HEK293 (cell line): ENCODE measurements around the gene HPF1.

Experiments
- CTCF ChIP-seq: fragments of 450-650 bp; formaldehyde crosslinking; IDR thresholded peaks from 2 replicates; pipeline ENCODE4 v1.5.1; 2016; ENCODE audit warnings: missing biosample characterization, missing genetic modification characterization
- KLF1 ChIP-seq: fragments of 450-650 bp; formaldehyde crosslinking; IDR thresholded peaks from 2 replicates; pipeline ENCODE4 v1.5.1; 2016; ENCODE audit warnings: missing biosample characterization, missing genetic modification characterization
- ZFP69B ChIP-seq: fragments of 450-650 bp; formaldehyde crosslinking; IDR thresholded peaks from 2 replicates; pipeline ENCODE4 v1.5.1; 2016; ENCODE audit warnings: missing biosample characterization, missing genetic modification characterization
- ZNF394 ChIP-seq: fragments of 450-650 bp; formaldehyde crosslinking; IDR thresholded peaks from 2 replicates; pipeline ENCODE4 v1.5.1; 2016; ENCODE audit warnings: missing biosample characterization, missing genetic modification characterization, mild to moderate bottlenecking, moderate library complexity, borderline replicate concordance

DNA sequence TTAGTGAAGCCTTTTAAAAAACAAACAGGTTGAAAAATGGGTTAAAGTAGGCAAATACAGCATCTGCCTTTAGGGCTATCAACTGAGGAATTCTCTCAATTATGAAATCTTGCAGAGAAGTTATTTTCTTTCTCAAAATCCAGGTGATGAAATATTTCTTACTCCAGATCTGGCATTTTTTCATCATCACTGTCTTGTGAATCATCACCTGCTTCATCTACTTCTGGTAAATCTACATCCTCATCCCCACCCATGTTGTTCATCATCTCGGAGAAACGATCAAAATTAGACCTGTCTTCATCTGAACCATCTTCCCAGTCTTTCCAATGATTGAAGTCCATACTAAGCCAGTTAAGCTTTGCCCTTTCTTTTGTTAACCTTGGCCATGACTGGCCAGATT is 33.3 kb upstream of the HPF1 start:
- no peak for TF ChIP-seq KLF1 (tag by site-specific recombination)
- no peak for TF ChIP-seq CTCF (tag by site-specific recombination)
- no peak for TF ChIP-seq ZNF394 (tag by site-specific recombination)
- TF ChIP-seq ZFP69B (tag by site-specific recombination): no peak
